ENCODE measurements around the gene CCDC12.

Gene CCDC12

GRCh38 chr3:46991406-46992165 is 15.0 kb upstream of the CCDC12 start:
- Histone ChIP-seq H3K9ac (ENCODE audit: low read length) (no peak overlapping the region), H3K27ac (ENCODE audit: low read length) (no peak overlapping the region), H3K4me3 (ENCODE audit: low read length) (no peak overlapping the region), H3K27me3 (ENCODE audit: control insufficient read depth, insufficient read depth, low read length) (no peaks in the 10 kb centered on the region), H3K36me3 (ENCODE audit: control insufficient read depth, low read depth, low read length) (no peaks in the 10 kb centered on the region), H3K9me3 (ENCODE audit: control insufficient read depth, low read depth, low read length) (no peaks in the 10 kb centered on the region), H3K4me1 (ENCODE audit: control insufficient read depth, low read depth, low read length) (peaks cover 7% of the 10 kb centered on the region)

- Histone ChIP-seq H3K4me1 (ENCODE audit: control insufficient read depth, low read depth, low read length) (peaks cover 7% of the 10 kb centered on the region), H3K4me3 (ENCODE audit: low read length) (no peak overlapping the region)
These were observed 14.2 kb upstream of the CCDC12 start for GRCh38 chr3:46990573-46991374.

GRCh38 chr3:46989146-46989810 is 12.7 kb upstream of the CCDC12 start:
- H3K27ac ChIP-seq (ENCODE audit: low read length) = no peak overlapping the region
- H3K9ac ChIP-seq (ENCODE audit: low read length) = no peak overlapping the region
- H3K9me3 ChIP-seq (ENCODE audit: control insufficient read depth, low read depth, low read length) = no peaks in the 10 kb centered on the region
- peaks cover 7% of the 10 kb centered on the region for H3K4me1 ChIP-seq (ENCODE audit: control insufficient read depth, low read depth, low read length)
- H3K4me3 ChIP-seq (ENCODE audit: low read length) = no peak overlapping the region
- no peaks in the 10 kb centered on the region for H3K27me3 ChIP-seq (ENCODE audit: control insufficient read depth, insufficient read depth, low read length)
- no peaks in the 10 kb centered on the region for H3K36me3 ChIP-seq (ENCODE audit: control insufficient read depth, low read depth, low read length)

More at GRCh38 chr3:46990573-46991374, 14.2 kb upstream of the CCDC12 start:
- H3K36me3 ChIP-seq (ENCODE audit: control insufficient read depth, low read depth, low read length) = no peaks in the 10 kb centered on the region
- no peaks in the 10 kb centered on the region for H3K27me3 ChIP-seq (ENCODE audit: control insufficient read depth, insufficient read depth, low read length)
- no peak overlapping the region for H3K27ac ChIP-seq (ENCODE audit: low read length)
- H3K9ac ChIP-seq (ENCODE audit: low read length) = no peak overlapping the region
- H3K9me3 ChIP-seq (ENCODE audit: control insufficient read depth, low read depth, low read length) = no peaks in the 10 kb centered on the region

GRCh38 chr3:46988616-46989015 is 12.1 kb upstream of the CCDC12 start:
- Histone ChIP-seq H3K27ac (ENCODE audit: low read length) (no peak overlapping the region), H3K4me1 (ENCODE audit: control insufficient read depth, low read depth, low read length) (peaks cover 7% of the 10 kb centered on the region), H3K4me3 (ENCODE audit: low read length) (no peak overlapping the region)

GRCh38 chr3:46987743-46988401 is 11.3 kb upstream of the CCDC12 start:
- peaks cover 7% of the 10 kb centered on the region for H3K4me1 ChIP-seq (ENCODE audit: control insufficient read depth, low read depth, low read length)
- H3K36me3 ChIP-seq (ENCODE audit: control insufficient read depth, low read depth, low read length) = no peaks in the 10 kb centered on the region
- no peak overlapping the region for H3K4me3 ChIP-seq (ENCODE audit: low read length)
- H3K9me3 ChIP-seq (ENCODE audit: control insufficient read depth, low read depth, low read length) = no peaks in the 10 kb centered on the region
- no peak overlapping the region for H3K27ac ChIP-seq (ENCODE audit: low read length)
- H3K9ac ChIP-seq (ENCODE audit: low read length) = no peak overlapping the region
- H3K27me3 ChIP-seq (ENCODE audit: control insufficient read depth, insufficient read depth, low read length) = no peaks in the 10 kb centered on the region

More at GRCh38 chr3:46988616-46989015, 12.1 kb upstream of the CCDC12 start:
- Histone ChIP-seq H3K9ac (ENCODE audit: low read length) (no peak overlapping the region), H3K27me3 (ENCODE audit: control insufficient read depth, insufficient read depth, low read length) (no peaks in the 10 kb centered on the region), H3K36me3 (ENCODE audit: control insufficient read depth, low read depth, low read length) (no peaks in the 10 kb centered on the region), H3K9me3 (ENCODE audit: control insufficient read depth, low read depth, low read length) (no peaks in the 10 kb centered on the region)

GRCh38 chr3:46987319-46987742 is 10.8 kb upstream of the CCDC12 start:
- Histone ChIP-seq H3K27ac (ENCODE audit: low read length) (no peak overlapping the region), H3K27me3 (ENCODE audit: control insufficient read depth, insufficient read depth, low read length) (no peaks in the 10 kb centered on the region), H3K9ac (ENCODE audit: low read length) (no peak overlapping the region), H3K36me3 (ENCODE audit: control insufficient read depth, low read depth, low read length) (no peaks in the 10 kb centered on the region), H3K9me3 (ENCODE audit: control insufficient read depth, low read depth, low read length) (no peaks in the 10 kb centered on the region), H3K4me1 (ENCODE audit: control insufficient read depth, low read depth, low read length) (peaks cover 10% of the 10 kb centered on the region), H3K4me3 (ENCODE audit: low read length) (no peak overlapping the region)

- H3K4me1 ChIP-seq (ENCODE audit: control insufficient read depth, low read depth, low read length) = peaks cover 10% of the 10 kb centered on the region
- no peaks in the 10 kb centered on the region for H3K27me3 ChIP-seq (ENCODE audit: control insufficient read depth, insufficient read depth, low read length)
- H3K4me3 ChIP-seq (ENCODE audit: low read length) = no peak overlapping the region
- H3K27ac ChIP-seq (ENCODE audit: low read length) = no peak overlapping the region
- no peaks in the 10 kb centered on the region for H3K9me3 ChIP-seq (ENCODE audit: control insufficient read depth, low read depth, low read length)
- H3K36me3 ChIP-seq (ENCODE audit: control insufficient read depth, low read depth, low read length) = no peaks in the 10 kb centered on the region
- H3K9ac ChIP-seq (ENCODE audit: low read length) = no peak overlapping the region
These were observed 10.3 kb upstream of the CCDC12 start for GRCh38 chr3:46986782-46987310.

GRCh38 chr3:46986055-46986730 is 9.6 kb upstream of the CCDC12 start:
- Histone ChIP-seq H3K27ac (ENCODE audit: low read length) (no peak overlapping the region), H3K36me3 (ENCODE audit: control insufficient read depth, low read depth, low read length) (no peaks in the 10 kb centered on the region), H3K4me3 (ENCODE audit: low read length) (no peak overlapping the region), H3K4me1 (ENCODE audit: control insufficient read depth, low read depth, low read length) (peaks cover 10% of the 10 kb centered on the region), H3K9me3 (ENCODE audit: control insufficient read depth, low read depth, low read length) (no peaks in the 10 kb centered on the region), H3K27me3 (ENCODE audit: control insufficient read depth, insufficient read depth, low read length) (no peaks in the 10 kb centered on the region), H3K9ac (ENCODE audit: low read length) (no peak overlapping the region)

GRCh38 chr3:46985588-46985987 is 9.0 kb upstream of the CCDC12 start:
- no peak overlapping the region for H3K4me3 ChIP-seq (ENCODE audit: low read length)
- no peak overlapping the region for H3K9ac ChIP-seq (ENCODE audit: low read length)
- H3K9me3 ChIP-seq (ENCODE audit: control insufficient read depth, low read depth, low read length) = no peaks in the 10 kb centered on the region
- H3K36me3 ChIP-seq (ENCODE audit: control insufficient read depth, low read depth, low read length) = no peaks in the 10 kb centered on the region
- no peak overlapping the region for H3K27ac ChIP-seq (ENCODE audit: low read length)
- H3K27me3 ChIP-seq (ENCODE audit: control insufficient read depth, insufficient read depth, low read length) = peaks cover 3% of the 10 kb centered on the region
- peaks cover 10% of the 10 kb centered on the region for H3K4me1 ChIP-seq (ENCODE audit: control insufficient read depth, low read depth, low read length)

GRCh38 chr3:46984591-46985459 is 8.3 kb upstream of the CCDC12 start:
- Histone ChIP-seq H3K36me3 (ENCODE audit: control insufficient read depth, low read depth, low read length) (no peaks in the 10 kb centered on the region), H3K4me1 (ENCODE audit: control insufficient read depth, low read depth, low read length) (peaks cover 10% of the 10 kb centered on the region), H3K9me3 (ENCODE audit: control insufficient read depth, low read depth, low read length) (no peaks in the 10 kb centered on the region), H3K27me3 (ENCODE audit: control insufficient read depth, insufficient read depth, low read length) (peaks cover 6% of the 10 kb centered on the region), H3K27ac (ENCODE audit: low read length) (no peak overlapping the region), H3K4me3 (ENCODE audit: low read length) (no peak overlapping the region), H3K9ac (ENCODE audit: low read length) (no peak overlapping the region)

Measured in iPS-18a (cell line).